Mononuclear cell (primary cell): Measurements from ENCODE around the gene S100A6. TPM values are rescaled to one million over a fixed set of nuclear protein-coding genes. Genes with fewer than 3 reads are reported as not detected.

ENCODE experiments used
- H3K27me3 ChIP-seq: 2 replicates; pipeline ENCODE4 v1.6.0; 2011; ENCODE audit warnings: low read length, control low read depth; ENCODE audit not compliant: insufficient read depth
- H3K4me1 ChIP-seq: 2 replicates; pipeline ENCODE4 v1.5.1; 2011; ENCODE audit warnings: mild to moderate bottlenecking, low read length, control low read depth; ENCODE audit not compliant: insufficient read depth
- H3K4me3 ChIP-seq: 2 replicates; pipeline ENCODE4 v1.5.1; 2011; ENCODE audit warnings: mild to moderate bottlenecking, low read length, moderate library complexity
- H3K9me3 ChIP-seq: 2 replicates; pipeline ENCODE4 v1.5.1; 2011; ENCODE audit warnings: low read depth, mild to moderate bottlenecking, control low read depth, low read length
- total RNA-seq: library from RNA; depleted of rRNA; stranded (reverse); fragments of >200 nt; gene quantifications from one replicate; pipeline ENCODE4 v1.2.3, GENCODE V29; 2012

Gene S100A6
- total RNA-seq, 1 donor = 283 TPM

- Histone ChIP-seq H3K4me3 (no peak overlapping the region), H3K9me3 (no peaks in the 10 kb centered on the region), H3K27me3 (no peaks in the 10 kb centered on the region), H3K4me1 (peaks cover 61% of the 10 kb centered on the region)
Measured at GRCh38 chr1:153553096-153553495, 17.3 kb upstream of the S100A6 start.

- H3K4me3 ChIP-seq = no peak overlapping the region
- no peaks in the 10 kb centered on the region for H3K27me3 ChIP-seq
- peaks cover 69% of the 10 kb centered on the region for H3K4me1 ChIP-seq
- H3K9me3 ChIP-seq = no peaks in the 10 kb centered on the region
Measured at GRCh38 chr1:153552335-153552734, 16.5 kb upstream of the S100A6 start.

GRCh38 chr1:153550827-153551500 lies 15.2 kb upstream of the S100A6 start:
- no peaks in the 10 kb centered on the region for H3K27me3 ChIP-seq
- H3K4me1 ChIP-seq = peaks cover 70% of the 10 kb centered on the region
- no peak overlapping the region for H3K4me3 ChIP-seq
- no peaks in the 10 kb centered on the region for H3K9me3 ChIP-seq

- peaks cover 76% of the 10 kb centered on the region for H3K4me1 ChIP-seq
- no peaks in the 10 kb centered on the region for H3K27me3 ChIP-seq
- no peaks in the 10 kb centered on the region for H3K9me3 ChIP-seq
- H3K4me3 ChIP-seq = no peak overlapping the region
Measured at GRCh38 chr1:153550398-153550758, 14.6 kb upstream of the S100A6 start.

DNA sequence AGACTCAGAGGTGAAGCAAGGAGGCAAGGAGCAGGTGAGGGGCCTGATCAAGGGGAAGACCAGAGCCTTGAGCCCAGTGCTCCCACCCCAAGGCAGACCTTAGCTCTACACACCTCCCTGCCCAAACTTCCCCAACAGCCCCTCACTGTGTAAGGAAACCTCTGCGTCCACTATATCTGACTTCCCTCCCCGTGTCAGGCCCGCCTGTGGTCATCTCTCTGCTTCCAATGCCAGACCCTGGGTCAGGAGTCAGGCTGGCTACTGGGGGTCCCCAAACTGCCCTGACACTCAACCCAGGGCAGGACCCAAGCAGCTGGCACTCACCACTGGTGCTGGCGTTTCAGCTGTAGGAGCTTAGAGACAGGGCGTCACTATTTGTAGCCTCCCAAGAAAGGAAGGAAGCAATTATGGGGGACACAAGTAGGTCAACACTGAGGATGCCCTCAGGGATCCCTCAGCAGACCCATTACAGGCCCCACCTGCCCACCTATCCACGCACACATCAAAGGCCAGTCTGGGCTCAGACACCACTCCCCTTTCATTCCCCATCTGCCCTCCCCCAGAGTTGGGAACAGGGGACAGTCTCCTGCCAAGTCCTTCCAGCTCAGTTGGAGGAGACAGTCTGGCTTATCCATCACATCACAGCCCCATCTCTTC lies 14.1 kb upstream of the S100A6 start:
- peaks cover 81% of the 10 kb centered on the region for H3K4me1 ChIP-seq
- H3K27me3 ChIP-seq = no peaks in the 10 kb centered on the region
- no peak overlapping the region for H3K4me3 ChIP-seq

DNA sequence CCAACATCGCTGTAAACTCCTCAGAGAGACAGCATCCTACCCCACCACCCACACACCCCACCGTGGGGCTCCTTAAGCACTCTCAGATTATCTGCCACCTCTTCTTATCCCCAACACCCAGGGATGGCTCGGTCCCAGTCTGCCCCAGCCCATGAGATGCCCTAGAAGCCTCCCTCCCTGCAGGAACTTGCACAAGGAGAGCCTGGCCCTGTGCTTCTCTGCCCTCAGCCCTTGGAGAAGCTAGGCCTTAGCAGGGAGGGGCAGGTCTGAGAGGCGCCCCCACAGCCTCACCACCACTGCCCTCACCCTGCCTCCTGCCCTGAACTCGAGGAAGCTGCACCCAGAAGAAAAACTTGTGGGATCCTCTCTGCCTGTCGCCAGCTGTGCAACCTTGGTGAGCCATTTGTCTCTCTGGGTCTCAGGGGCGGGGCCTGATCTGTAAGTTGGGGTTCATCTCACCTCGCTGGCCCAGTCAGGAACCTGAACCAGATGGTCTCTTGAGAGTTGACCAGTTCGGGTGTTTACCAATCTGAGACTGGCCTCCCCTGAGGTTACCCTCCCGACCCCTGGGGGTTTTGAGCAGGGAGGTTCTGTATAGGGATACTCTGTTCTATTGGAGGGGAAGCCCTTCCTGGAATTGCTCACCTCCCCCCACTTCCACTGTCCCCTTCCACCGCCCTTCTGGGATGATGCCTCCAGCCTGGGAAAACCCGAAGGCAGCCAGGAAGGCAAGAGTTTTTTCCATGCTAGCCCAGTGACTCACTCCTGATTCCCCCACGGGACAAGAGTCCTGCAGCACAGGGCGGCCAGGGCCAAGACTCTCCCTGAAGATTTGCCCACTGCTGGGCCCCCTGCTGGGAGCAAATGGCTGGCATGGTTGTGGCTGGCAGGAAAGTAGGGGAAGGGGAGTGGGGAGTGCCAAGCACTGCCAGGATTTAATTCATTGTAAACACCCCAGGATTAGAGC lies 13.2 kb upstream of the S100A6 start, which contains the start of gene S100A3:
TSS of gene S100A3 (minus strand) at position 537 of the 967 bp plus-strand sequence. CDS start 773 bp downstream, outside the sequence.
- peaks cover 84% of the 10 kb centered on the region for H3K4me1 ChIP-seq

More for the DNA sequence above, 14.1 kb upstream of the S100A6 start:
- H3K9me3 ChIP-seq = no peaks in the 10 kb centered on the region

GRCh38 chr1:153547560-153548551 lies 12.1 kb upstream of the S100A6 start:
- no peaks in the 10 kb centered on the region for H3K27me3 ChIP-seq
- H3K4me1 ChIP-seq = peaks cover 87% of the 10 kb centered on the region
- no peaks in the 10 kb centered on the region for H3K9me3 ChIP-seq
- no peak overlapping the region for H3K4me3 ChIP-seq

More for the DNA sequence above, 13.2 kb upstream of the S100A6 start, which contains the start of gene S100A3:
- no peaks in the 10 kb centered on the region for H3K9me3 ChIP-seq
- no peaks in the 10 kb centered on the region for H3K27me3 ChIP-seq
- H3K4me3 ChIP-seq = no peak within 1 kb of the TSS

GRCh38 chr1:153546796-153547559 lies 11.2 kb upstream of the S100A6 start:
- no peaks in the 10 kb centered on the region for H3K9me3 ChIP-seq
- H3K27me3 ChIP-seq = no peaks in the 10 kb centered on the region
- peaks cover 96% of the 10 kb centered on the region for H3K4me1 ChIP-seq
- H3K4me3 ChIP-seq = no peak overlapping the region

- Histone ChIP-seq H3K27me3 (no peaks in the 10 kb centered on the region), H3K4me1 (peaks cover 99% of the 10 kb centered on the region), H3K9me3 (no peaks in the 10 kb centered on the region), H3K4me3 (peak overlapping the region; percentile 82)
Measured at GRCh38 chr1:153546371-153546770, 10.6 kb upstream of the S100A6 start.

GRCh38 chr1:153545067-153546055 lies 9.6 kb upstream of the S100A6 start, which contains the start of gene S100A4:
Gene S100A4, minus strand, starts transcription at chr1:153545806. Its CDS starts 1,012 bp downstream, at chr1:153544794.
- Histone ChIP-seq H3K27me3 (no peaks in the 10 kb centered on the region), H3K9me3 (no peaks in the 10 kb centered on the region), H3K4me3 (peak within 1 kb of the TSS; percentile 82), H3K4me1 (peaks cover 99% of the 10 kb centered on the region)

DNA sequence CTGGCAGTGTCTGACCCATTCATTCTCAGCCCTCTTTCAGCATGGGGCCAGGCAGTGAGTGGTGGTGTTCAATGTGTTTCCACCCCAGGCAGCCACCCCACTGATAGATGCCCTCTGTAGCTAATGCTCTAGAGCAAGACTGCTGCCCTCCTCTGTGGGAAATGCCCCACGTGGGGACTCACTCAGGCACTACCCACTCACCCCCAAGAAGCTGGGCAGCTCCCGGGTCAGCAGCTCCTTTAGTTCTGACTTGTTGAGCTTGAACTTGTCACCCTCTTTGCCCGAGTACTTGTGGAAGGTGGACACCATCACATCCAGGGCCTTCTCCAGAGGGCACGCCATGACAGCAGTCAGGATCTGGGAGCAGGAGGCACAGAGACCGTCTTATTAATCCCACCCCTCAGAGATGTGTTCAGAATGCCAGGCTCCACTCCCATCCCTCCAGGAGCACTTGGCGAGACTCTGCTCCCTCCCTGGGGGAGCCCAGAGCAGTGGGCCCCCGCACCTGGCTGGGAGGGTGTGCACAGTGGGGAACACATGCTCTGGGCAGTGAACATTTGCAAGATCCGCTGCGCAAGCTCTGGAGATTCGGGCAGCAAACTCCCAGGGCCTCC lies 8.8 kb upstream of the S100A6 start:
- H3K4me3 ChIP-seq = peak overlapping the region; percentile 82

GRCh38 chr1:153543736-153544135 lies 7.9 kb upstream of the S100A6 start:
- Histone ChIP-seq H3K4me1 (peaks cover 94% of the 10 kb centered on the region), H3K4me3 (peak overlapping the region; percentile 6), H3K9me3 (no peaks in the 10 kb centered on the region), H3K27me3 (no peaks in the 10 kb centered on the region)

More for the DNA sequence above, 8.8 kb upstream of the S100A6 start:
- no peaks in the 10 kb centered on the region for H3K27me3 ChIP-seq
- H3K4me1 ChIP-seq = peaks cover 100% of the 10 kb centered on the region
- H3K9me3 ChIP-seq = no peaks in the 10 kb centered on the region
